ENCODE results near the gene CYBC1.
A peak's percentile ranks its signal among the peaks of the same experiment; 100 is the strongest.
"Not testable (repeated sequence)": the region's sequence is repeated elsewhere in the genome, so short reads cannot be mapped to it uniquely, and the experiment has no call there.

Gene CYBC1

DNA sequence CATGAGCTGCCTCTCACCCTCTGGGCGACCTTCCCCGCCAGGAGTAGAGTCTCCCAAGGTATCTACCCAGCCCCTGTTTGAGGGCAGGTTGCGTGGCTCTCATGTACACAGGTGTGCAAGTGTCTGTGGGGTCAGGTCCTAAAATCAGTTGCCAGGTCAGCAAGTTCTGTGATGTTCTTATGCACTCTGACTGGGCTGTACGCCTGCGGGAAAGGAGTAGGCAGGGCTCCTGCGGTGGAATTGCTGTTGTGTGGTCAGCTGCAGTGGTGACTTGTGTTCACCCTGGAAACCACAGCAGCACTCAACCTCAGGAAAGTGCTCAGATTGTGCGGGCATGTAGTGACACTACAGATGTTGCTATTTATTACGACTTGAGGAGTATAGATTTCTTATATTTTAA is 27.4 kb upstream of the CYBC1 start:
- DNase-seq (ENCODE audit: low spot score): no peak

DNA sequence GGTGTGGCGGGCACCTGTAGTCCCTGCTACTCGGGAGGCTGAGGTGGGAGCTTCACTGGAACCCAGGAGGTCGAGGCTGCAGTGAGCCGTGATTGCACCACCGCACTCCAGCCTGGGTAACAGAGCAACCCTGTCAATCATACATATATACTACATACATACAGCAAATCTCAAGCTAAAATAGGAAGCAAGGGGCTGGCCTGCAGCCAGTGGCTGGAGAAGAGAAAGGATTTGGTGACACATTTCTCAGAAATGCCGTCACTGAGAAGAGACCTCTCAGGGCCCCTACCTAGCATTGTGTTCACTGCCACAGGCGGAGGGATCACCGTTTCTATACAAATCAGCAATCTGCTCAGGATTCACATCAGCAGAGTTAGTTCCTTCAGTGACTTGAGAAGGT is 24.9 kb upstream of the CYBC1 start:
- DNase-seq (ENCODE audit: low spot score): no peak

GRCh38 chr17:82474223-82475010 is 23.9 kb upstream of the CYBC1 start:
- DNase-seq (ENCODE audit: low spot score): no peak

DNA sequence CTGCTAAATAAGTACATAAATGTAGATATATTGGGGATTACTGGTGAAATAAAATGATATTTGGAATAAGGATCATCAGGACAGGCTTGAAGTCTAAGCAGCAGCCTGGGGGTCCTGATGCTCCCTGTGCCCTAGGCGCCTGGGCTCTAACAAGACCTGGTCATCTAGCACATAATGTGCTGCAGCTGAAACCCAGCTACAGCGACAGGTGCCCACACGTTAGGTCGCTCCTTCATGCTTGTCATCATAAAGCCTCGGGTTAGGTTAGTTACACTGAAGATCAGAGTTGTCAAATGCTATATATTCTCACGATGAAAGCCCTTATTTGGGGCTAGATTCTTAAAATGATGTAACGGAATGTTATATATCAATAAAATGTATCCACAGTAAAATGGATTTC is 19.5 kb upstream of the CYBC1 start:
- no peak for DNase-seq (ENCODE audit: low spot score)

GRCh38 chr17:82468692-82469091 is 18.1 kb upstream of the CYBC1 start:
- no peak for DNase-seq (ENCODE audit: low spot score)

DNA sequence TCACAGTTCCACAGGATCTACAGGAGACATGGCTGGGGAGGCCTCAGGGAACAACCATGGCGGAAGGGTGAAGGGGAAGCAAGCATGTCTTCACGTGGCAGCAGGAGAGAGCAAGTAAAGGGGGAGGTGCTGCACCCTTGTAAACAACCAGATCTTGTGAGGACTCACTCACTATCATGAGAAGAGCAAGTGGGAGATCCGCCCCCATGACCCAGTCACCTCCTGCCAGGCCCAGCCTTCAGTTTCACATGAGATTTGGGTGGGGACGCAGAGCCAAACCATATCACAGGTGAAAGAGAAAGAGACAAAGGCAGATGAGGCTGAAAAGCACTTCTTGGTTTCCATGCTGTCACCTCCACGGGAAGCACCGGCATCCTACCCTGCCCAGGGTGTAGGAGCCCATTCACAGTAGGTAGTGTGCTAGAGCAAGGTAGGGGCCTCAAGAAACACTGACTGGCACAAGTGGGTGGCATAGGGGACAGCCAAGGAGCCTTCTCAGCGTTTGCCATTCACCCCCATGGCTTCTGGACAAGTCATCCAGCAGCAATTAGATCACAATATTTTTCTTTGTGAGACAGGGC is 14.6 kb upstream of the CYBC1 start:
- no peak for DNase-seq (ENCODE audit: low spot score)

GRCh38 chr17:82464567-82464929 is 14.0 kb upstream of the CYBC1 start:
- no peak for DNase-seq (ENCODE audit: low spot score)

GRCh38 chr17:82463925-82464566 is 13.5 kb upstream of the CYBC1 start:
- no peak for DNase-seq (ENCODE audit: low spot score)

- DNase-seq (ENCODE audit: low spot score): no peak
Observed at GRCh38 chr17:82463391-82463790, 12.8 kb upstream of the CYBC1 start.

DNA sequence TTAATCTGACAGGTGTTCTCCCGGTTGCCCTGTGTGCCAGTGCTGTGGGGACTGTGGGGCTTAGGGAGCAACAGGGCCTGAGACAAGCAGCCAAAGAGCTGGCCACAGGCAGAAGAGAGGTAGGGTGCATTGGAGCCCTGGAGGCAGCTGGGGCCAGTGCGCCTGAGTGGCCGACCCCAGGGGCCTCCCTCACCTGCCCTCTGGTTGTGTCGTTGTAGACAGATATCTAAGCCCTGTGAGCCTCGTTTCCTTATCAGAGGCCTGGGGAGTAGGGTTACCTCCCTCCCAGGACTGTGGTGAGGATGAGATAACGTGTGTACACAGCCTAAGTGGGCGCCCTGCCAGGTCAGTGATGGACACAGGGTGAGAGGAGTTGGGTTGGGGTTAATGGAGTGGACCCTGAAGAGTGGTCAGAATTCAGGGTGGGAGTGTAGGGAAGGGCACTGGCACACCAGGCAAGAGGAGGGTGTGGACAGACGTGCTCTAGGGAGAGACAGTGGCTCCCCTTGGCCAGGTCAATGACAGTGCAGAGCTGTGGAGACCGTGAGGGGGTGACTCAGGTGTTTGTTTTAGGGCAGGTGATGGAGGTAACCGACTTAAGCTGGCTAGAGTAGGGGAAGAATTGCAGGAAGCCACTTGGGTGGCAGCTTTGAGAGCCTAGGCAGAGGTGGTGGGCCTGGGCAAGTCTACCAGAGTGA is 11.4 kb upstream of the CYBC1 start:
- no peak for DNase-seq (ENCODE audit: low spot score)

DNA sequence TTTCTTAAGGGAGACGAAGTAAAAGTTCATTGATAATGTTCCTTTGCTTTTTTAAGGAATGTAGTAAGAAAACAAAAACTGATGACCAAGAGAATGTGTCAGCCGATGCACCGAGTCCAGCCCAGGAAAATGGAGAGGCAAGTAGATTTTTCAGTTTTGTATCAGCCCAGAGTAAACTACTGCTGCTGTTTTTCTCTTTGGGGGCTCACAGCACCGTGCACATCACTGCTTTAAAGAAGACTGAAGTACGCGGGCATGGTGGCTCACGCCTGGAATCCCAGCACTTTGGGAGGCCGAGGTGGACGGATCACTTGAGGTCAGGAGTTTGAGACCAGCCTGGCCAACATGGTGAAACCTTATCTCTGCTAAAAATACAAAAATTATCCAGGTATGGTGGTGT is 9.4 kb upstream of the CYBC1 start:
- DNase-seq (ENCODE audit: low spot score): not testable (repeated sequence)

DNA sequence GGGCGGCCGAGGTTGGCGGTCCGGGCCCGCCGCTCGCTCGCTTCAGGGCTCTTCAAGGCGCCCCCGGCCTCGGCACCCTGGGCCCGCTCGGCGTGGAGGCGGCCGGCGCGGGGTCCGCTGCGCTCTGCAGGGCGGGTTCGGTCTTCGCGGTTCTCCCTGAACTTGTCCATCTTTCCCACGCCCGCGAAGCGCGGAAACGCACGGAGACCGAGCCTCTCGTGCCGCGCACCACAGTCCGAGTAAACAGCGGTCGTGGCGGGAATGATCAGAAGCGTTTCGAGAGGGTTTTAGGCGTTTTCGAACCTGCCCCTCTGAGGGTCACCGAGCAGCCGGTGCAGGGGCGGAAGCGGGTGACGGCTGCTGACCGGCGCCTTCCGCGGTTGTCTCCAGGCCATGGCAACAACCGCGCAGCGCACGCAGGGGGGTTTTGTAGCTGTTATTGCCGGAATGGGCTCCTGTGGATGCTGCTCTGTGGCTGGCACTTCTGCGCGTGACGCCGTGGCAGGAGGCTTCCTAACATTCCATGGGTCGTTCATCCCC is 8.4 kb upstream of the CYBC1 start:
- no peak for DNase-seq (ENCODE audit: low spot score)

DNA sequence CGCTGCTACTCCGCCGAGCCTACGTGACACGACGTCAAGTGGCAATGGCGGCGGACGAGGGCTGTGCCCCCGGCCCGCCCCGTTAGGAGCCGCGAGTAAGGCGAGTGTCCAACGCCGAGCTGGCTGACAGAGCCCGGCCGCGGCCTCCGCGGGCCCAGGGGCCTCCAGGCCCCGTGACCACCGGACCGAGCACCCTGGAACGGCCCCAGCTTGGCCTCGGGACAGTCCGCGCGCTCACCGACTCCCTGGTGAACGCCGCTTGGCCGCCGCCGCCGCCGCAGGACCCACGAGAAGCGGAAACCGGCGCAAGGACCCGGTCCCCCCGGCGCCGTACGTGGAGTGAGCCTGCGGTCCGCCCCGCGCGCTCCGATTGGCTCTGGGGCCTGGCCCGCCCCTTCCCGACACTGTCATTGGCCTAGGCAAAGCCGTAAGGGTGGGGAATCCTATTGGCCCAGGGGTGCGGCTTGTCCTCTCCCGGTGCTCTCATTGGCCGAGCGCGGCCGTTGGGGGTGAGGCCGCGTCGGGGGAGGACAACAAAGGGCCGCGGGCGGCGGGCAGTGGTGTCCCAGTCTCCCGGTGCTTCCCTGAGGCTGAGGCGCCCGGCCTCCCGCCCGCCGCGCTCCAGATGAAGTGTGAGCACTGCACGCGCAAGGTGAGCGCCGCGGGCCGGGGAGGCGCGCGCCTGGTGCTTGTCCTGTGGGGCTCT is 7.8 kb upstream of the CYBC1 start, which contains the start of gene NARF:
NARF (plus strand) TSS at position 563 of the 706 bp plus-strand sequence; CDS start at position 626, 63 bp downstream.
- peak; percentile 98 for DNase-seq (ENCODE audit: low spot score)

DNA sequence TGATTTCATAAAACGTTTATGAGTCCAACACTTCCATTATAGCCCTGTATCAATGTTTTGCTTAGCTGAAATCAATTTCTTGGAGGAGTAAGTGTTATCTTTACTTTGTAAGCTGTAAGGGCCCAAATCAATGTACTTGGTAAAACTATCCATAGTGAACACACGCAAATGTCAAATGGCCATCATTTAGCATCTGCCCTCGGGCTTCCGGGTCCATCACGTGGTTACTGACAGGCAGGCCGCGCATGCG is 7.3 kb upstream of the CYBC1 start:
- no peak for DNase-seq (ENCODE audit: low spot score)

- DNase-seq (ENCODE audit: low spot score): peak; percentile 39
Observed at GRCh38 chr17:82457073-82457928, 6.7 kb upstream of the CYBC1 start.

DNA sequence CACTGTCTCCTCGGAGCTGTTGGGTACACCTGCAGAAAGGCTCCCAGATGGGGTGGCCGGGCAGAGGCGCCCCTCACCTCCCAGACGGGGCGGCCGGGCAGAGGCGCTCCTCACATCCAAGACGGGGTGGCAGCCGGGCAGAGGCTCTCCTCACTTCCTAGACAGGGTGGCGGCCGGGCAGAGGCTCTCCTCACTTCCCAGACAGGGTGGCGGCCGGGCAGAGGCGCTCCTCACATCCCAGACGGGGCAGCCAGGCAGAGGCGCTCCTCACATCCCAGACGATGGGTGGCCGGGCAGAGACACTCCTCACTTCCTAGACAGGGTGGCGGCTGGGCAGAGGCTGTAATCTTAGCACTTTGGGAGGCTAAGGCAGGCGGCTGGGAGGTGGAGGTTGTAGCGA is 3.2 kb upstream of the CYBC1 start:
- not testable (repeated sequence) for DNase-seq (ENCODE audit: low spot score)

GRCh38 chr17:82453151-82453550 is 2.6 kb upstream of the CYBC1 start:
- not testable (repeated sequence) for DNase-seq (ENCODE audit: low spot score)

DNA sequence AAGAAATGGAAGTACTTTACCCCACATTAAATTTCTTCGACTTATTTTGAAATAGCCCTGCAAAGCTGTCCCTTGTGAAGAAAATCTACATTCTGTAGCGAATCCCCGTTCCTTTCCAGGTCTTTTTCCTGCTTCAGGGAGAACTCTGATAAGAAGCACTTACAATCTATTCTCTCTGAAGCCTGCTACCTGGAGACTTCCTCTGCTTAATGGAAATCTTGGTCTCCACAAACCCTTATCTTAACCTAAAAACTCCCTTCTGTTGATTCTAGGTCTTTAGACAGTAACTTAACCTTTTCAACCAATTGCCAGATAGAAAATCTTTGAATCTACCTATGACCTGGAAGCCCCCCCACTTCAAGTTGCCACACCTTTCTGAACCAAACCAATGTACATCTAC is 1.6 kb upstream of the CYBC1 start:
- DNase-seq (ENCODE audit: low spot score): no peak

DNA sequence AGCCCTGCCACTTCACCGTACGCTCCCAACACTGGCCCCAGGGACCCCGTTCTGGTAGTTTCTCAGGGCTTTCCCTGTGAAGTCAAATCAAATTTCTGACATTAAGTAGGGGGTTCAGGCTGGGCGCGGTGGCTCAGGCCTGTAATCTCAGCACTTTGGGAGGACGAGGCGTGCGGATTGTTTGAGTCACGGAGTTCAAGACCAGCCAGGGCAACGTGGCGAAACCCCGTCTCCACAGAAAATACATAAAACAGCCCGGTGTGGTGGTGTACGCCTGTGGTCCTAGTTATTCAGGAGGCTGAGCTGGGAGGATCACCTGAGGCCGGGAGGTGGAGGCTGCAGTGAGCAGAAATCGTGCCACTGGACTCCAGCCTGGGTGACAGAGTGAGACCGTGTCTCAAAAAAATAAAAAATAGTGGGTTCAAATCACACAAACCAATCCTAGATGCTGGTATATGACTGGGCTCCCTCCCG is 632 bp downstream of the CYBC1 start:
- no peak for DNase-seq (ENCODE audit: low spot score)

- no peak for DNase-seq (ENCODE audit: low spot score)
Observed at GRCh38 chr17:82449131-82449882, 1.2 kb downstream of the CYBC1 start.

Data from COLO829 (cell line).